HepG2 (cell line): ENCODE measurements around the gene MCM3AP. TPM values are rescaled to one million over a fixed set of nuclear protein-coding genes. Genes with fewer than 3 reads are reported as not detected.

Experiments
- HOXA5 ChIP-seq: sonication (generic); formaldehyde crosslinking; IDR thresholded peaks from 2 replicates; pipeline ENCODE4 v1.4.0; 2020; ENCODE audit warnings: missing genetic modification reagents
- LCORL ChIP-seq, 2 experiments: fragments of 450-650 bp in 1 of 2; sonication (generic) in 1 of 2; formaldehyde crosslinking in 1 of 2; IDR thresholded peaks; 2 replicates each; pipeline versions ENCODE4 v1.5.0 to v1.6.1; 2017 to 2020; ENCODE audit warnings: antibody characterized with exemption in 1 of 2, missing genetic modification reagents in 1 of 2
- PCBP1 ChIP-seq: fragments of 200-400 bp; formaldehyde crosslinking; IDR thresholded peaks from 2 replicates; pipeline ENCODE4 v1.6.1; 2017; ENCODE audit warnings: mild to moderate bottlenecking, low read depth, low read length, borderline replicate concordance
- RNF2 ChIP-seq: fragments of 450-650 bp; conservative IDR thresholded peaks from 2 replicates; pipeline ENCODE4 v1.6.1; 2016; ENCODE audit warnings: low read depth
- ZMYM4 ChIP-seq: sonication (generic); formaldehyde crosslinking; IDR thresholded peaks from 2 replicates; pipeline ENCODE4 v1.8.1; 2023; ENCODE audit warnings: mild to moderate bottlenecking, missing genetic modification reagents
- ZNF20 ChIP-seq: sonication (generic); formaldehyde crosslinking; IDR thresholded peaks from 2 replicates; pipeline ENCODE4 v1.4.0; 2020; ENCODE audit warnings: mild to moderate bottlenecking, moderate library complexity, missing genetic modification reagents
- ZNF264 ChIP-seq: sonication (generic); formaldehyde crosslinking; IDR thresholded peaks from 2 replicates; pipeline ENCODE4 v1.4.0; 2020; ENCODE audit warnings: missing genetic modification reagents
- ZNF296 ChIP-seq: sonication (generic); formaldehyde crosslinking; conservative IDR thresholded peaks from 2 replicates; pipeline ENCODE4 v1.5.0; 2020; ENCODE audit warnings: mild to moderate bottlenecking, missing genetic modification reagents
- ZNF589 ChIP-seq: sonication (generic); formaldehyde crosslinking; conservative IDR thresholded peaks from 2 replicates; pipeline ENCODE4 v1.8.0; 2022; ENCODE audit warnings: mild to moderate bottlenecking, moderate library complexity, missing genetic modification reagents
- ZNF703 ChIP-seq: sonication (generic); formaldehyde crosslinking; IDR thresholded peaks from 2 replicates; pipeline ENCODE4 v1.5.1; 2020; ENCODE audit warnings: missing genetic modification reagents, mild to moderate bottlenecking, moderate library complexity, borderline replicate concordance
- polyA plus RNA-seq, 8 experiments: library from polyadenylated mRNA; depleted of rRNA in 3 of 8; stranded (reverse) in 7 of 8; unstranded in 1 of 8; fragments of >200 nt; fragmentation: Illumina TruSeq in 4 of 8; extraction: Trizol in 4 of 8; gene quantifications; 2 replicates each; pipeline versions ENCODE4 v1.2.1 to v1.2.3, GENCODE V29; 2011 to 2016; ENCODE audit warnings: low read depth in 4 of 8, missing spikeins in 1 of 8, mixed read lengths in 1 of 8; ENCODE audit not compliant: insufficient read depth in 1 of 8
- total RNA-seq, 5 experiments: library from RNA; depleted of rRNA; stranded (reverse); fragments of >200 nt; fragmentation: Illumina TruSeq; extraction: Trizol; gene quantifications; 2 replicates each; pipeline ENCODE4 v1.2.3, GENCODE V29; 2016; ENCODE audit warnings: low read depth in 1 of 5
- TF ChIP-seq, protein P1 (sequence below): sonication (generic); formaldehyde crosslinking; conservative IDR thresholded peaks from 2 replicates; pipeline ENCODE4 v1.5.0; 2020; ENCODE audit warnings: missing genetic modification reagents
- TF ChIP-seq, protein P2 (sequence below): sonication (generic); formaldehyde crosslinking; IDR thresholded peaks from 2 replicates; pipeline ENCODE4 v1.9.0; 2021; ENCODE audit warnings: missing genetic modification reagents, mild to moderate bottlenecking, borderline replicate concordance
- TF ChIP-seq, protein P3 (sequence below): sonication (generic); formaldehyde crosslinking; IDR thresholded peaks from 2 replicates; pipeline ENCODE4 v1.5.0; 2020; ENCODE audit warnings: mild to moderate bottlenecking, missing genetic modification reagents, borderline replicate concordance
- TF ChIP-seq, protein P4 (sequence below): IDR thresholded peaks from 2 replicates; pipeline ENCODE4 v1.4.0; 2020; ENCODE audit warnings: mild to moderate bottlenecking, missing genetic modification reagents

Gene MCM3AP
- total and polyA plus RNA-seq, 2 of the 13 experiments (the other 11 are each of a cell fraction or from before 2014, with no cell fraction given), result 27.0 to 54.7 TPM

DNA sequence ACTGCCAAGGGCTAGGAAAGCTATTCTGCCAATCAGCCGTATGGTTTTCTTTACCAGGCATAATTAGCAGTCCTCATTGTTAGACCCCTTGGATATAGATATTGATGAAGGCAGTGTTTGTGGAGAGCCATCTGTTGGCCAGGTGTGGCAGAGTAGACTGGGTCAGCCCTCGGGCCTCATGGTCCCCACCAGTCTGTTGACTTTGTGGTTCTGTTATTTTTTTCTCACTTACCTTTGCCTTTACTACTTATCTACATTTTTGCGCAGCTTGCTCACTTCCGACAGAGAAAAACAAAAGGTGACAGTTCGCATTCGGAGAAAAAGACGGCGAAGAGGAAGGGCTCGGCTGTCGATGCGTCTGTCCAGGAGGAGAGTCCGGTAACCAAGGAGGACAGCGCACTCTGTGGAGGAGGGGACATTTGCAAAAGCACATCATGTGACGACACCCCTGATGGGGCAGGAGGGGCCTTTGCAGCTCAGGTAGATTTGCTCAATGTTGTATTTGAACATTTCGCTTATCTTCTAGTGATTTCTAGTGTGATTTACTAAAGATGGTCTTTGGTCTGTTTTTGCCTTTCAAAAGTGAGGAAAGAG lies 40.8 kb upstream of the MCM3AP start (continued):
- TF ChIP-seq, protein P1, sequence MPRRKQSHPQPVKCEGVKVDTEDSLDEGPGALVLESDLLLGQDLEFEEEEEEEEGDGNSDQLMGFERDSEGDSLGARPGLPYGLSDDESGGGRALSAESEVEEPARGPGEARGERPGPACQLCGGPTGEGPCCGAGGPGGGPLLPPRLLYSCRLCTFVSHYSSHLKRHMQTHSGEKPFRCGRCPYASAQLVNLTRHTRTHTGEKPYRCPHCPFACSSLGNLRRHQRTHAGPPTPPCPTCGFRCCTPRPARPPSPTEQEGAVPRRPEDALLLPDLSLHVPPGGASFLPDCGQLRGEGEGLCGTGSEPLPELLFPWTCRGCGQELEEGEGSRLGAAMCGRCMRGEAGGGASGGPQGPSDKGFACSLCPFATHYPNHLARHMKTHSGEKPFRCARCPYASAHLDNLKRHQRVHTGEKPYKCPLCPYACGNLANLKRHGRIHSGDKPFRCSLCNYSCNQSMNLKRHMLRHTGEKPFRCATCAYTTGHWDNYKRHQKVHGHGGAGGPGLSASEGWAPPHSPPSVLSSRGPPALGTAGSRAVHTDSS (CRISPR knock-in tag), result no peak
- TF ChIP-seq HOXA5 (CRISPR knock-in tag), result no peak
- no peak for TF ChIP-seq ZMYM4 (CRISPR knock-in tag)
- TF ChIP-seq, protein P2, sequence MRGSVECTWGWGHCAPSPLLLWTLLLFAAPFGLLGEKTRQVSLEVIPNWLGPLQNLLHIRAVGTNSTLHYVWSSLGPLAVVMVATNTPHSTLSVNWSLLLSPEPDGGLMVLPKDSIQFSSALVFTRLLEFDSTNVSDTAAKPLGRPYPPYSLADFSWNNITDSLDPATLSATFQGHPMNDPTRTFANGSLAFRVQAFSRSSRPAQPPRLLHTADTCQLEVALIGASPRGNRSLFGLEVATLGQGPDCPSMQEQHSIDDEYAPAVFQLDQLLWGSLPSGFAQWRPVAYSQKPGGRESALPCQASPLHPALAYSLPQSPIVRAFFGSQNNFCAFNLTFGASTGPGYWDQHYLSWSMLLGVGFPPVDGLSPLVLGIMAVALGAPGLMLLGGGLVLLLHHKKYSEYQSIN (CRISPR knock-in tag), result no peak
- TF ChIP-seq, protein P3, sequence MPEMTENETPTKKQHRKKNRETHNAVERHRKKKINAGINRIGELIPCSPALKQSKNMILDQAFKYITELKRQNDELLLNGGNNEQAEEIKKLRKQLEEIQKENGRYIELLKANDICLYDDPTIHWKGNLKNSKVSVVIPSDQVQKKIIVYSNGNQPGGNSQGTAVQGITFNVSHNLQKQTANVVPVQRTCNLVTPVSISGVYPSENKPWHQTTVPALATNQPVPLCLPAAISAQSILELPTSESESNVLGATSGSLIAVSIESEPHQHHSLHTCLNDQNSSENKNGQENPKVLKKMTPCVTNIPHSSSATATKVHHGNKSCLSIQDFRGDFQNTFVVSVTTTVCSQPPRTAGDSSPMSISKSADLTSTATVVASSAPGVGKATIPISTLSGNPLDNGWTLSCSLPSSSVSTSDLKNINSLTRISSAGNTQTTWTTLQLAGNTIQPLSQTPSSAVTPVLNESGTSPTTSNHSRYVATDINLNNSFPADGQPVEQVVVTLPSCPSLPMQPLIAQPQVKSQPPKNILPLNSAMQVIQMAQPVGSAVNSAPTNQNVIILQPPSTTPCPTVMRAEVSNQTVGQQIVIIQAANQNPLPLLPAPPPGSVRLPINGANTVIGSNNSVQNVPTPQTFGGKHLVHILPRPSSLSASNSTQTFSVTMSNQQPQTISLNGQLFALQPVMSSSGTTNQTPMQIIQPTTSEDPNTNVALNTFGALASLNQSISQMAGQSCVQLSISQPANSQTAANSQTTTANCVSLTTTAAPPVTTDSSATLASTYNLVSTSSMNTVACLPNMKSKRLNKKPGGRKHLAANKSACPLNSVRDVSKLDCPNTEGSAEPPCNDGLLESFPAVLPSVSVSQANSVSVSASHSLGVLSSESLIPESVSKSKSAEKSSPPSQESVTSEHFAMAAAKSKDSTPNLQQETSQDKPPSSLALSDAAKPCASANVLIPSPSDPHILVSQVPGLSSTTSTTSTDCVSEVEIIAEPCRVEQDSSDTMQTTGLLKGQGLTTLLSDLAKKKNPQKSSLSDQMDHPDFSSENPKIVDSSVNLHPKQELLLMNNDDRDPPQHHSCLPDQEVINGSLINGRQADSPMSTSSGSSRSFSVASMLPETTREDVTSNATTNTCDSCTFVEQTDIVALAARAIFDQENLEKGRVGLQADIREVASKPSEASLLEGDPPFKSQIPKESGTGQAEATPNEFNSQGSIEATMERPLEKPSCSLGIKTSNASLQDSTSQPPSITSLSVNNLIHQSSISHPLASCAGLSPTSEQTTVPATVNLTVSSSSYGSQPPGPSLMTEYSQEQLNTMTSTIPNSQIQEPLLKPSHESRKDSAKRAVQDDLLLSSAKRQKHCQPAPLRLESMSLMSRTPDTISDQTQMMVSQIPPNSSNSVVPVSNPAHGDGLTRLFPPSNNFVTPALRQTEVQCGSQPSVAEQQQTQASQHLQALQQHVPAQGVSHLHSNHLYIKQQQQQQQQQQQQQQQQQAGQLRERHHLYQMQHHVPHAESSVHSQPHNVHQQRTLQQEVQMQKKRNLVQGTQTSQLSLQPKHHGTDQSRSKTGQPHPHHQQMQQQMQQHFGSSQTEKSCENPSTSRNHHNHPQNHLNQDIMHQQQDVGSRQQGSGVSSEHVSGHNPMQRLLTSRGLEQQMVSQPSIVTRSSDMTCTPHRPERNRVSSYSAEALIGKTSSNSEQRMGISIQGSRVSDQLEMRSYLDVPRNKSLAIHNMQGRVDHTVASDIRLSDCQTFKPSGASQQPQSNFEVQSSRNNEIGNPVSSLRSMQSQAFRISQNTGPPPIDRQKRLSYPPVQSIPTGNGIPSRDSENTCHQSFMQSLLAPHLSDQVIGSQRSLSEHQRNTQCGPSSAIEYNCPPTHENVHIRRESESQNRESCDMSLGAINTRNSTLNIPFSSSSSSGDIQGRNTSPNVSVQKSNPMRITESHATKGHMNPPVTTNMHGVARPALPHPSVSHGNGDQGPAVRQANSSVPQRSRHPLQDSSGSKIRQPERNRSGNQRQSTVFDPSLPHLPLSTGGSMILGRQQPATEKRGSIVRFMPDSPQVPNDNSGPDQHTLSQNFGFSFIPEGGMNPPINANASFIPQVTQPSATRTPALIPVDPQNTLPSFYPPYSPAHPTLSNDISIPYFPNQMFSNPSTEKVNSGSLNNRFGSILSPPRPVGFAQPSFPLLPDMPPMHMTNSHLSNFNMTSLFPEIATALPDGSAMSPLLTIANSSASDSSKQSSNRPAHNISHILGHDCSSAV, result no peak
- no peak for TF ChIP-seq PCBP1
- no peak for TF ChIP-seq ZNF296 (CRISPR knock-in tag)
- TF ChIP-seq RNF2, result no peak
- TF ChIP-seq ZNF703 (CRISPR knock-in tag), result no peak
- no peak for TF ChIP-seq ZNF589 (CRISPR knock-in tag)
- TF ChIP-seq LCORL (IDR thresholded peaks at IDR 0.05), result no peak
- 0 out of 2 replicates have a peak, but pooled peaks have one; percentile 13 for TF ChIP-seq LCORL (CRISPR knock-in tag; IDR thresholded peaks at IDR 0.05)
- TF ChIP-seq, protein P4, sequence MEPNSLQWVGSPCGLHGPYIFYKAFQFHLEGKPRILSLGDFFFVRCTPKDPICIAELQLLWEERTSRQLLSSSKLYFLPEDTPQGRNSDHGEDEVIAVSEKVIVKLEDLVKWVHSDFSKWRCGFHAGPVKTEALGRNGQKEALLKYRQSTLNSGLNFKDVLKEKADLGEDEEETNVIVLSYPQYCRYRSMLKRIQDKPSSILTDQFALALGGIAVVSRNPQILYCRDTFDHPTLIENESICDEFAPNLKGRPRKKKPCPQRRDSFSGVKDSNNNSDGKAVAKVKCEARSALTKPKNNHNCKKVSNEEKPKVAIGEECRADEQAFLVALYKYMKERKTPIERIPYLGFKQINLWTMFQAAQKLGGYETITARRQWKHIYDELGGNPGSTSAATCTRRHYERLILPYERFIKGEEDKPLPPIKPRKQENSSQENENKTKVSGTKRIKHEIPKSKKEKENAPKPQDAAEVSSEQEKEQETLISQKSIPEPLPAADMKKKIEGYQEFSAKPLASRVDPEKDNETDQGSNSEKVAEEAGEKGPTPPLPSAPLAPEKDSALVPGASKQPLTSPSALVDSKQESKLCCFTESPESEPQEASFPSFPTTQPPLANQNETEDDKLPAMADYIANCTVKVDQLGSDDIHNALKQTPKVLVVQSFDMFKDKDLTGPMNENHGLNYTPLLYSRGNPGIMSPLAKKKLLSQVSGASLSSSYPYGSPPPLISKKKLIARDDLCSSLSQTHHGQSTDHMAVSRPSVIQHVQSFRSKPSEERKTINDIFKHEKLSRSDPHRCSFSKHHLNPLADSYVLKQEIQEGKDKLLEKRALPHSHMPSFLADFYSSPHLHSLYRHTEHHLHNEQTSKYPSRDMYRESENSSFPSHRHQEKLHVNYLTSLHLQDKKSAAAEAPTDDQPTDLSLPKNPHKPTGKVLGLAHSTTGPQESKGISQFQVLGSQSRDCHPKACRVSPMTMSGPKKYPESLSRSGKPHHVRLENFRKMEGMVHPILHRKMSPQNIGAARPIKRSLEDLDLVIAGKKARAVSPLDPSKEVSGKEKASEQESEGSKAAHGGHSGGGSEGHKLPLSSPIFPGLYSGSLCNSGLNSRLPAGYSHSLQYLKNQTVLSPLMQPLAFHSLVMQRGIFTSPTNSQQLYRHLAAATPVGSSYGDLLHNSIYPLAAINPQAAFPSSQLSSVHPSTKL, result 0 out of 2 replicates have a peak, but pooled peaks have one; percentile 30
- TF ChIP-seq ZNF20, result no peak
- TF ChIP-seq ZNF264 (CRISPR knock-in tag), result no peak
